HG02623 (cell line): ENCODE results near the gene REC8.
A peak's percentile ranks its signal among the peaks of the same experiment; 100 is the strongest.
"Not testable (repeated sequence)": the region's sequence is repeated elsewhere in the genome, so short reads cannot be mapped to it uniquely, and the experiment has no call there.

ENCODE experiments used
- ATAC-seq: cut with Tn5 transposase; IDR thresholded peaks from one replicate; pipeline ENCODE4 v1.9.1; 2021; ENCODE audit warnings: moderate library complexity; ENCODE audit not compliant: unreplicated experiment

REC8 gene

DNA sequence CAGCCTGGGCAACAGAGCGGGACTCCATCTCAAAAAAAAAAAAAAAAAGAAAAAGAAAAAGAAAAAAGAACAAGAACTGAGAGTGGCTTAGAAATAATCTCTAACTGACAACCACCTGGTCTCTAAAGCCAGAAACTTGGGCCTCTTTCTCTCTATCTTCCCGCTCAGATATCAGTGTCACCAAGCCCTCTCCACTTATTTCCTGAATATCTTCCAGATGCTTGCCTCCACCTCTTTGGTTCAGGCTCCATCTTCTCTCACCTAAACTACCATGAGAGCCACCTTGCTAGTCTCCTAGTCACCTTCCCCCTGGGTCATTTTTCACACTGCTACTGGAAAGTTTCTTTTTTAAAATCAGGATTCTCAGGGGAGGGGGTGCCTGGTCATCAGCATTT is 25.2 kb downstream of the REC8 start:
- no peak for ATAC-seq

- ATAC-seq, result no peak
Measured at GRCh38 chr14:24198814-24199524, 27.1 kb downstream of the REC8 start.

- ATAC-seq, result not testable (repeated sequence)
Measured at GRCh38 chr14:24202538-24202937, 30.7 kb downstream of the REC8 start.

DNA sequence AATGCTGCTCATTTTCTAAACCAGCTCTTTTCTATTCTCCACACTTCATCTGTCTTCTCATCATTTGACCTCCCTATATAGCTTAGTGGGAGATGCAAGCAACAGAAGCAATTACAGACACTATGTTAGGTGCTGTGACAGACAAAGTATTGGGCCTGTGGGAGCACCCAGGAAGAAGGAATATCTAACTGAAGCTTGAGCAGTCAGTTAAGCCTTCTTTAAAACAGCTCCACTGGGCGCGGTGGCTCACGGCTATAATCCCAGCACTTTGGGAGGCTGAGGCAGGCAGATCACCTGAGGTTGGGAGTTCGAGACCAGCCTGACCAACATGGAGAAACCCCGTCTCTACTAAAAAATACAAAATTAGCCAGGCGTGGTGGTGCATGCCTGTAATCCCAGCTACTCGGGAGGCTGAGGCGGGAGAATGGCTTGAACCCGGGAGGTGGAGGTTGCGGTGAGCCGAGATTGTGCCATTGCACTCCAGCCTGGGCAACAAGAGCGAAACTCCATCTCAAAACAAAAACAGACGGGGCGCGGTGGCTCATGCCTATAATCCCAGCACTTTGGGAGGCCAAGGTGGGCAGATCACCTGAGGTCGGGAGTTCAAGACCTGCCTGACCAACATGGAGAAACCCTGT is 31.5 kb downstream of the REC8 start:
- ATAC-seq, result not testable (repeated sequence)

DNA sequence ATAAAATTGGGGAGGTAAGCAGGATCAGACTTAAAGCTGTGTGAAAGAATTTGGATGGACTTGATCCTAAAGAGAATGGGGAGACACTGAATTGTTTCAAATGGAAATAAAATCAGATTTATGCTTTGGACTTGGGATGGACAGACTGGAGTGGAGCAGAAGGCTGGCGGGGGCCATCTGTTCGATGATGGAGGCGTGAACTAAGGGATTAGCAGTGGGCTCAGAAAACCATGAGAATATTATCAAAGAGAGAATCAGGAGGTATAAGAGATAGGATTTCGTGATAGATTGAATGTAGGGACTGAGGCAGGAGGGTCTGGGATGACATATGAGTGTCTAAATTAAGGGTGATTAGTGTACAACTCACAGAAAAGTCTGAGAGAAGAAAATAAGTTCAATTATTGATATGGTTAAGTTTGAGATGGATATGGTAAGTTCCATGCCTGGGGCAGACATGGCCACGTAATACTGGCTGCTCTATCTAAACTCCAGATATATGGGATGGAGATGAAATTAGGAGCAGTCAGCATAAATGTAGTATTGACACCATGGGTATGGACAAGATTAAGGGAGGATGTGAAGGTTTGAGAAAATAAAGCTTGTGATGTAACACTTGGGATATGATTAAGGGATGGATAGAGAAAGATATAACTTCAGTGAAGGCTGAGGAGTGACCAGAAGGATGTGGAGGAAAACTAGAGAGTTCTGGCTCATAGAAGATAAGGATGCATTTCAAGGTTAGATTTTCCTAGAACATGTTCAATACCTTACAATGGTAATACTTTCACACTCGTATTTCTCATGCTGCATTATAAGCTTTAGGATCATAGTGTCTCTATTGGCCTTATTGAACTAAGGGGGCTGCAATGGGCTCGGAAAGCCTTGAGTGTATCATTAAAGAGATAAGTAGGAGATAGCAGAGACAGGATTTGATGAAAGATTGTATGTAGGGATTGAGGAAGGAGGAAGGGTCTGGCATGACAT is 32.6 kb downstream of the REC8 start:
- ATAC-seq, result no peak

DNA sequence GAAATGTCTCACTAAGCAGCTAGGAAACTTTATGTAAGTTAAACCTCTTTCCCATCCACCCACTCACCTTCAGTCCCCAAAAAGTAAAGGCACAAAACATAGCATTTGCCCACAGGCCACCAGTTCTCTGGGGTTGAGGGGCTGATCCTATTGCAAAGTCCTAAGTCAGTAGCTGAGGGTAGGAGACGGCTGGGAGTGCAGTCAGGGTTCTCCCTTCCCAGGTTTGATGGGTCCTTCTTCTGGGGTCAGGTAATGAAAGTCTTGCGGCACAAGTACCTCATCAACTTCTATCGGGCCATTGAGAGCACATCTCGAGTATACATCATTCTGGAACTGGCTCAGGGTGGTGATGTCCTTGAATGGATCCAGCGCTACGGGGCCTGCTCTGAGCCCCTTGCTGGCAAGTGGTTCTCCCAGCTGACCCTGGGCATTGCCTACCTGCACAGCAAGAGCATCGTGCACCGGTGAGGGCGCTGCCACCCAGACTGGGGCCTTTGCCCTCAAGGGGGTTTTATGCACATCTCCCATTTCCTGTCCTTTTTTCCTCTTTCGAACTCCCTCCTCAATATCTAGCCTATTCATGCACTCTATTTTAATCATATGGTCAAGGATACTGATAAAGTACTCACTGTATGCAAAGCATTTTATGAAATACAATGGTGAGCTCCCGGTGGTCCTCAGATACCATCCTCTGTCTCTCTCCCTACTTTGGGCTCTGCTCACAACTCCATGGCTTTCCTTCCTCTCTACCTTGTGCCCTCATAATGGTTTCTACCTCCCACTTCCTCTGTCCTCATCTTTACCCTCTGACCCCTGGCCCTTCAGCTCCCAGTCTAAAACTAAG is 34.6 kb downstream of the REC8 start:
- no peak for ATAC-seq

DNA sequence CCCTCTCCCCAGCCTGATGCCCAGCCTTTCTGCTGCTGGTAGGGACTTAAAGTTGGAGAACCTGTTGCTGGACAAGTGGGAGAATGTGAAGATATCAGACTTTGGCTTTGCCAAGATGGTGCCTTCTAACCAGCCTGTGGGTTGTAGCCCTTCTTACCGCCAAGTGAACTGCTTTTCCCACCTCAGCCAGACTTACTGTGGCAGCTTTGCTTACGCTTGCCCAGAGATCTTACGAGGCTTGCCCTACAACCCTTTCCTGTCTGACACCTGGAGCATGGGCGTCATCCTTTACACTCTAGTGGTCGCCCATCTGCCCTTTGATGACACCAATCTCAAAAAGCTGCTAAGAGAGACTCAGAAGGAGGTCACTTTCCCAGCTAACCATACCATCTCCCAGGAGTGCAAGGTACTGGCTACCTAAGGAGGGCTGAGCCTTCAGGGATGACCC is 35.2 kb downstream of the REC8 start:
- no peak for ATAC-seq

DNA sequence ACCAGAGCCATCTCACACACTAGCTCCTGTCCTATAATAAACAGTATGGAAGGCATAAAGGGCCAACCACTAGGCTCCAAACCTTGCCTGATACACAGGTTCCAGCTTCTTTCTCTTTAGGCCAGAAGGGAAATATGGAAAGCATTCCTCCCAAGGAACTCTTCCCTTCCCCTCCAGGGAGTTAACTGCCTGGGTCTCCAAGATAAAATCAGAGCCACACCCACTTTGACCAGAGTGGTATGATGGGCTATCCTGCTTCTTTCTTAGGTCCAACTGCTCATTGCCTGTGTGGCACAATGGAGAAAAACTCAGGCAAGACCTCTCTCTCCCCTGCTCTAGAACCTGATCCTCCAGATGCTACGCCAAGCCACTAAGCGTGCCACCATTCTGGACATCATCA is 35.7 kb downstream of the REC8 start:
- no peak for ATAC-seq

DNA sequence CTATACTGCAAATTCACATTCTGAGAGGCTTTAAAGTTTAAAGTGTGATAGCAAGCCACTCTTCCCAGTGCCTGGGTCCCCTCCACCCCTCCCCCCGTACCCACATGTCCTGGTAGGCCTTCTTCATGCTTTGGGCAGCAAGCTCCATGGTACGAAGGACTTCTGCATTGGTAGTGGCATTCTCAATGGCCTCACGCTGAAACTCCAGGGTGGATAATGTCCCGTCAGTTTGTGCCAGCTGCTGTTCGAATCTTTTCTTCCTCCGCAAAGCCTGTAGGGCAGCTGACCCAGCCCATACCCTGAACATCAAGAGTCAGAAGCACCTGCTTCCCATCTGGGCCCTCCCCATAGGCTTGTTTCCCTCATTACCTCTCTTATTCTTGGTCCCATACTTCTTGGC is 39.4 kb downstream of the REC8 start:
- ATAC-seq, result no peak

DNA sequence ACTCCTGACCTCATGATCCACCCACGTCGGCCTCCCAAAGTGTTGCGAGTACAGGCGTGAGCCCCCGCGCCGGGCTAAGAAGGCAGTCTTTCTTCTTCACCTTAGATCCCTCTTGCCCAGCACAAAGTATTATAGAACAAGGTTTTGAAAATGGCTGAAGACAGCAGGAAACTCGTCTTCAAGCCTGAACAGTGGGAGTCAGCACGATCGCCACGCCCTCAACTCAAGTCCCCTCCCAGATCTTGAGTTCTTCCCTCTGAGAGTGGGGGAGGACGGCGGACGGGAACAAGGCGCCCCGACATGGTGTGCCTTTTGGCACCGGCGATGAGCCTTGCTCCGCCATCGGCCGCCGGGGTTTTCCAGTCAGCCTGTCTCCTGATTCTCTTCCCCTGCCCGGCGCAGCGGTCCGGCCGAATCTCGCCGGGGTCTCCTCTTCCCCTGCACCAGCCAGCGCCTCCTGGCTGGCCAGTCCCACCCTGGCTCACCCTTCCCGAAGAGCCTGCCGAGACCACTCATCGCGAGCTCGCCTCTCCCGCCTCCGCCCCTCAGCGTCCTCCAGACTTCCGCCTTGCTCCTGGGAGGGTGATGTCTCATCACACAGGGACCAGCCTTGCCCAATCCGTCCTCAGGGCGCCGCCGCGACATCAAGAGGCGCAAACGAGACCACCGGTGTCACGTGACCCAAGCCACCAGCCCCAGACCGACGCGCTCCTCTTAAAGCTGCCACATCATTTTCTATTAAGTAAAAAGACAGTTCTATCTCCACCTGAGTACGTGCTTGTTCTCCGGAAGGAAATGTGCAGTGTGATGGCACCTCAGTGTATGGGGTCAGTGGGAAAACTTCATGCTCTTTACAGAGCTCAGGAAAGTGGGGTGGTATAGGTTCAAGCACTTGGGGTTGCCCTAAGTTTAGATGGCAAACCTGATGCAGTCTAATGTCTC is 41.3 kb downstream of the REC8 start, which contains the start of gene CHMP4A:
Gene CHMP4A (minus strand): TSS at position 565 of the 942 bp plus-strand sequence. CDS start 49 bp downstream, at position 516.
- ATAC-seq, result peak; percentile 68

DNA sequence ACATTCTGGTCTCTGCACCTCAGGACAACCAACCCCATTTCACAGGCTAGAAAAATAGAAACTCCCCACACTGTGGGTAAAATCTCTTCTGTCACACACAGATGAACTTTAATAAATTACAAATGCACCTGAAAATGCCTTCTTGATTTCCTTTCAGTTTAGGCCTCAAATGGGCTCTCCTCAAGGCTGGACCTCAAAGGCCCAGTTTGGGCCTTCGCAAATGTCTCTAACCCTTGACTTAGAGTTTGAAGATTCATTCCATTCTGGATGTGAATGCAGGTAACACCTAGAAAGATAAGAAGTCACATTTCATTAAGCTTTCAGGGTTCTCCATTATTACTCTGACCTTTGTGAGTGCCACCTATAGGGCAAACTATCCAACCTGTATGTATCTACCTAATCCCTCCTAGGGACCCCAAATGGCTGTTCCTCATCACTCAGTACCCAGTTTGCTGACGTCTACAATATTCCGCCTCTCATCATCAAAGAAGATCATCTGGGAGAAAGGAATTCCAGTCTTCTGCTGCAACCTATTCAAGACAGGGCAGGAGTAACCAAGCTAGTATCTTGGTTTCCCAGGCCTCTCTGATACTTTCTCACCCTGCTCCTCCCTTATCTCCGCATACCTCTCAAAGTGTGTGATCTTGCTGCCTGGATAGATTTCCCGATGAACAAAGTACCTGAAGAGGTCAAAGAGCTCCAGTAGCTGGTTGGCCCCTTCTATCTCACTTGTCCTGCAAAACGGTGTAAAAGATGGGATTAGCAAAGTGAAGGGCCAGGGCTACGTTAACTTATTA is 42.2 kb downstream of the REC8 start:
- no peak for ATAC-seq

GRCh38 chr14:24215495-24216344 is 43.8 kb downstream of the REC8 start, which contains the start of gene MDP1:
MDP1 (minus strand) TSS chr14:24216066; CDS start chr14:24215955, 111 bp downstream.
- ATAC-seq, result peak; percentile 65

- ATAC-seq, result no peak
Measured at GRCh38 chr14:24216345-24216699, 44.4 kb downstream of the REC8 start.

DNA sequence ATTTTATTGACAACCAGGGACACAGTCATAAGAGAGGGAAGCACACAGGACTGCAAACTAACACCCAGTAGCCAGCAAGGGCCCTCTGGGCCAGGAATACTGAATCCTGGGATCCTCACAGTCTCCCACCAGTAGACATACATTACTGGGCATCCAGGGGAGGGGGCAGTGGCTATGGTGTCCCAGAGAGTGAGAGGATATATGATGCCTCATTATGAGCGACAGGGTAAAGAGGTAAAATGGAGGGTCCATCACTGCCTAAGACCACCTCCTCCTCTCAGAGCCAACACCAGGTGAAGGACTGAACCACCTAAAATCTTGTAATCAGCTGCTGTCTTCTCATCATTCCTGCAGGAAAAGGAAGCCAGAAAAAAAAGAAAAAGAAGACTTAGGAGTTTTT is 45.0 kb downstream of the REC8 start:
- not testable (repeated sequence) for ATAC-seq

GRCh38 chr14:24219080-24219479 is 47.2 kb downstream of the REC8 start:
- ATAC-seq, result no peak

DNA sequence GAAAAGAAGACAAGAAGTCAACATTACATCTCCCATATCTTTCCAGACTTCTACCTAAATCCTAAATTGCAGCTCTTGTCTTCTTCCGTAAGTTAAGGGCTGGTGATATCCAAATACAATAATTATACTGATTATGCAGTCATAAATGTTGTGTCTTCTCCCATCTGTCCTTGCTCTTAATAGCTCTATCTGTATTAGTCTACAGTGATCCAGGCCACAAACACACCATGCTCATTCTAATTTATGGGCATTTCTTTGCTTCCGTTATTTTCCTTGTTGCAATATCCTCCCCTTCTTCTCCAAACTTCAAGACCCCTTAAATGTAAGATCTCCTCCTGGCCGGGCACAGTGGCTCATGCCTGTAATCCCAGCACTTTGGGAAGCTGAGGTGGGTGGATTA is 47.6 kb downstream of the REC8 start:
- ATAC-seq, result no peak

DNA sequence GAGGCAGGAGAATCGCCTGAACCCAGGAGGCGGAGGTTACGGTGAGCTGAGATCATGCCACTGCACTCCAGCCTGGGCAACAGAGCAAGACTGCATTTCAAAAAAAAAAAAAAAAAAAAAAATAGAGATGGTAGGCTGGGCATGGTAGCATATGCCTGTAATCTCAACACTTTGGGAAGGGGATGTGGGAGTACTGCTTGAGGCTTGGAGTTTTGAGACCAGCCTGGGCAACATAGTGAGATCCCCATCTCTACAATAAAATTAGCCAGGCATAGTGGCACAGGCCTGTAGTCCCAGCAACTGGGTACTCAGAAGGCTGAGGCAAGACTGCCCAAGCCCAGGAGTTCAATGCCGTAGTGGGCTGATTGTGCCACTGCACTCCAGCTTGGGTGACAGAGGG is 51.1 kb downstream of the REC8 start:
- ATAC-seq, result not testable (repeated sequence)
